NCI-H2196 (cell line): ENCODE results near the gene ENDOV.

Experiments
- DNase-seq: peaks from one replicate; lab custom pipeline; 2025; ENCODE audit not compliant: unreplicated experiment; lab: John Stamatoyannopoulos, UW

ENDOV gene

DNA sequence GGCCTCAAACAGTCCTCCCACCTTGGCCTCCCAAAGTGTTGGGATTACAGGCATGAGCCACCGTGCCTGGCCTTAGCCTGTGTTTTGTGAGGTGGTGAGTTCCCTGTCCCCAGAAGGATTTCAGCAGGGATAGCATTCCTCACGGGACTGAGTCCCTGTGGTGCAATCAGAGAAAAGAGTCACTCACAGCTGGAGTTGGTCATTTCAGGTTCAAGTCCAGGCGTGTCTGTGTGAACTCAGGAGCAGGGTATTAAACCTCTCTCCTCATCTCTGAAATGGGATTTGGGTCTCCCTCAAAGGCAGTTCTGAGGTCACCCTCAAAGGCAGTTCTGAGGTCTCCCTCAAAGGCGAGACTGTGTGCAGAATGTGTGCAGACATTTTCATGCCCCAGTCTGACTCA is 32.8 kb downstream of the ENDOV start:
- no peak for DNase-seq

DNA sequence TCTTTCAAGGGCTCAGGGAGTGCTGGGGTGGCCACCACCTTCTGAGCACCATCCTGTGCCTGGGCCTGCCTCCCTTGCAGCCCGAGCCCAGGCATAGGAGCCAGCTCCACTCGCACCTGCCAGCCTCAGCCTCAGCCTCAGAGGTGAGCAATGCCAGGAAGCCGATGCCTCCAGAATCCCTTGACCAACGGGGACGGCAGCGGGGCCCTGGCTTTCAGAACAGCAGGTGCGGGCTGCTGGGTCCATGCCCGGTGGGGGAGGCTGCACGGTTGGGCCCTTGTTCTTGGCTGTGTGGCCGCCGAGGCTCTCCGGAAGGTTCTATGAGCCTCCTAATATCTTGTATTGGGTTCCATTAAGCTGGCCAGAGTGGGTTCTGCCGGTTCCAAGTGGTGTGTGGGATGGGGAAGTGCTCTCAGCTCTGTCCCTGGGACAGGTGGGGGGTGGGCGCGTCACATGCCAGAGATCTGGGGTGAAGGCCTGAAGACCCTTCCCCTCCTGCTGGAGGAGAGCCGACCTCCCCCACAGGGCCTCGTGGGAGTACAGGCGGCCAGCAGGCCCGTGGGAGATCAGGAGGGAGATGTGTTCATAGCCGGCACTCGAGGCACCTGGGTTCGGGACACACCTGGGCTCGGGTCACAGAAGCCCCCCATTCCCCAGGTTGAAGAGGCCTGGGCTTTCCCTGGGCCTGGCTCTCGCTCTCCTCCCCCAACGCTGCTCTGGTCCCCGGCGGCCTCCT is 34.4 kb downstream of the ENDOV start:
- DNase-seq, result no peak

DNA sequence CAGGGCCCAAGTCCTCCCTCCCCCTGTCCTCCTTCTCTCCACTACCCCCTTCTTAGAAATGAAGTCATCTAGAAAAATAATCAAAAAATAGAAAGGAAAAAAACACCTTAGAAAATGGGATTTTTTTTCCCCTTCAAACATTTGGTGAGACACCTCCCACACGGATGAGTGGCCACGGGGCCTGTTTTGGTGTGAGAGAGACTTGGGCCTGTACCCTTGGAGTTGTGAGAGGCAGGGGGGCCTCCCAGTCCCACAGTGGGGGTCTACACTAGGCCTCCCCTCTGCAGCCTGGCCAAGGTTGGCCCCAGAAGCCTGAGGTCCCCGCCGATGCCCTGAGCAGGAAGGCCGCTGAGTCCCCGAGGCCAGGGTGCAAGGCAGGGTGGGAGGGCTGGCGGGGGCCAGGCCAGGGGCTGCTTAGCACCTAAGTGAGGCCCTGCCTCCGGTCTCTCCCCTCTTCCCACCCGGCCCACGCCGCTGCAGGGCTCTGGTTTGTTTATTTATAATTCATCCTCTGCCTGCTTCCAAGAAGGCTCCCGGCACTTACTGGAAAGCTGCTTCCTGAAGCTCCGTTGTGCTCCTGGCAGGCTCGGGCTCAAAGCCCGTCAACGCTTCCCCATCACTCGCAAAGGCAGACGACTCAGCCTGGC is 35.1 kb downstream of the ENDOV start:
- no peak for DNase-seq

DNA sequence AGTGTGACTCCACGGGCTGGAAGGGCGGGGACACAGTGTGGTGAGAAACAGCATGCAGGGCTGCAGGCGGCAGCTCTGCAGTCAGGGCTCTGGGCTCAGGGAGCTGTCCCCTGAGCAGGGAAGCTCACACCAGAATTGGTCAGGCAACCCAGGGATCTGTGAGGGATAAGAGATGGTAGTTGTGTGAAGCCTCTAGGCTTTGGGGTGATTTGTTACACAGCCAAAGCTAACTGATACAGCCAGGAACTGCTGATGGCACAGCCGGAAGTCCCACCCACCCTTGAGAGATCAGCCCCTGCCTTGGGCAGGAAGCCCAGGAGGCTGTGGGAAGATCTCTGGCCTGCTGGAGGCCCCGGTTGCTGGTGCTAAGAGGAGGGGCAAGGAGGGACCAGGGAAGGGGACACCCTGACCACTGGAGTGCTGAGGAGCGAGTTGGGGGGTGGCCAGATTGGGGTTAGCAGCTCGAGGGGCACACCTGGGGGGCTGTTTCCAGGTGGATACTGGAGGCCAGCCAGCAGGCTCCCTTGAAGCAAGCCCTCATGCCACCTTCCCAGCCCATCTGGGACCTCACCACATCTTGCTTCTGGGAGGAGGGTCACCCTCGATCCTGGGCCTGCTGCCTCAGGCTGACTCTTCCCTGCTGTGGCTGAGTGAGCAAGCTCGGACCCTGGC is 36.3 kb downstream of the ENDOV start:
- DNase-seq, result no peak

DNA sequence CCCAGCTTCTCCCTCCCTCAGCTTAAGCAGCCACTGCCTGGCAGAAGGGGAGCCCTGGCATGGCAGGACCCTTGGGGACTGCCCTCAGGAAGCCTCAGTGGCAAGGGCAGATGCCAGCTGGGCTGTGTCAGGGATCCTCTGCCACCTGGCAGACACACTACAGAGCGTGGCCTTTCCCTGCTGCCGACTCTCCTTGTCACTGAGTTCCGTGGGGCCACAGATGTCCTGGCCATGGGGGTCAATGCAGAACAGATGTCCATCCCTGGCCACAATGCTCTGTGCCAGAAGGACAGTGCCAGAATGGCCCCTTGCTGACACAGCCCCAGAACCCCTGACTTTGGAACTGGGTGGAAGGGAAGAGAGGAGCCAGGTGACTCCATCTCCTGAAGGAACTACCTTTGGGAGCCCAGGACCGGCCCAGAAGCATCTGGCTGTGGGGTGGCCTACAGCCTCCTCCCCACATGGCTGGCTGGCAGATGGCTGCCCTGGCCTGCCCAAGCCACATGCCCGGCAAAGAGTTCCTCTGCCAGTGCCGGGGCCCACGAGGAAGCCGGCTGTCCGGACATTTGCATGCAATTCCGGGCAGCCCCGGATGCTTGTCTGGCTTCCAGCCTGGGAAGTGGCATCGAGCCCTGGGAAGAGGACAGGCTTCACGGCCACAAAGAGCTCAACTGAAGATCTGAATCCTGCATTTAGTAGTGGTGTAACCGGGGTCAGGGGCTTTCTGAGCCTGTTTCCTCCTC is 37.4 kb downstream of the ENDOV start:
- no peak for DNase-seq

DNA sequence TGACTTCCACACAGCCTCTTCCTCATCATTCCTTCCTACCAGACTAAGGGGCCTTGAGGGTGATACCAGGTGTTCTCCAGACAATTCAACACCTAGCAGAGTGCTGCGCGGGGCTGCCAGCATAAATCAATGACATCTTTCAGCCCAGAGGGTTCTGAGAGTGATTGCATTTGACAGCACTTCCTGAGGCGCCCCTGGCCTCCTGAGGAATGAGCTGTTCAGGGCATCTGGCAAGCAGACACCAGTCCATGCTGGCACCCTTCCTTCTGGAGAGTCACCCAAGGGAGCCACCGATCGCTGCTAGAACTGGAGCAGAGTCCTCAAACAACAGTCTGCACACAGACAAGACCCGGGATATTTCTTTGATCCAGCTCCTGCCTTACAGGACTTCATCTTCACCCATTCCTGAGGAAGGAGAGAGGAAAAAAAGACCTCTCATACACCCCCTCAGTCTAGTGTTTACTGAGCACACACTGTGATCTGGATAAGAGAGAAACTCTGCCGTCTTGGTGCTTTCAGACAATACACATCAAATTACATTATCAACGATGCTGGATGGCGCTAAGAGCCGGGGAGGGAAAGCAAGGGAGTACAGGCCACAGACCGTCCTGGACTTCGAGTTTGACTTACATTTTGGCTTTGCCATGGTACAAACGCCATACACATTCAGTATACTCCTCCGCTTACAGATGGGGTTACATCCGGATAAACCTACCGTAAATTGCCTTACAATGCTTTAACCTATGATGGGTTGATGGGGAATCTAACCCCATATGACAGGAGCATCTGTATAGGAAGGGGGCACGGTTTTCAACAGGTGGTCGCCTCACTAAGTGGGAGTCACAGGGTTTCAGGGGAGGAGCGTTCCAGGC is 38.4 kb downstream of the ENDOV start:
- no peak for DNase-seq

DNA sequence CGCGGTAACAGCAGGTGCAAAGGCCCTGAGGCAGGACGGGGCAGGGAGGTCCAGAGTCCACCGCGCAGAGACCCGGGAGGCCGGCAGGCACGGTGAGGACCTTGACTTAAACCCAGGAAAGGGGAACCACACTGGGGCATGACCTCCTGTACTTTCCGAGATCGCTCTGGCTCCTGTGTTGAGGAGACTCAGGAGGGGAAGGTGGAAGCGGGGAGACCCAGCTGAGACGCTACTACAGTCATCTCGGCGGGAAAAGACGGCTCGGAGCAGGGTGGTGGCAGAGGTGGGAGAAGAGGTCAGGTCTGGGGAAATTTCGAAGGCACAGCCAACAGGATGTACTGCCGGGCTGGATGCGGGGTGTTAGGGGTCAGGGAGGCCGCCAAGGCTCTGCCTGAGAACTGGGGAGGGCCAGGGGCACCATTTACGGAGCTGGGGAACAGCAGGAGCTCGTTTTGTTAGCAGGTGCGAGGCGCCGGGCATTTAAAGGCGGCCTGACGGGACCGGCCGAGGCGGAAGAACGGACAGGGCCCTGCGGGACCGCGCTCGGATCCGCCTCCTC is 39.1 kb downstream of the ENDOV start:
- DNase-seq, result no peak

DNA sequence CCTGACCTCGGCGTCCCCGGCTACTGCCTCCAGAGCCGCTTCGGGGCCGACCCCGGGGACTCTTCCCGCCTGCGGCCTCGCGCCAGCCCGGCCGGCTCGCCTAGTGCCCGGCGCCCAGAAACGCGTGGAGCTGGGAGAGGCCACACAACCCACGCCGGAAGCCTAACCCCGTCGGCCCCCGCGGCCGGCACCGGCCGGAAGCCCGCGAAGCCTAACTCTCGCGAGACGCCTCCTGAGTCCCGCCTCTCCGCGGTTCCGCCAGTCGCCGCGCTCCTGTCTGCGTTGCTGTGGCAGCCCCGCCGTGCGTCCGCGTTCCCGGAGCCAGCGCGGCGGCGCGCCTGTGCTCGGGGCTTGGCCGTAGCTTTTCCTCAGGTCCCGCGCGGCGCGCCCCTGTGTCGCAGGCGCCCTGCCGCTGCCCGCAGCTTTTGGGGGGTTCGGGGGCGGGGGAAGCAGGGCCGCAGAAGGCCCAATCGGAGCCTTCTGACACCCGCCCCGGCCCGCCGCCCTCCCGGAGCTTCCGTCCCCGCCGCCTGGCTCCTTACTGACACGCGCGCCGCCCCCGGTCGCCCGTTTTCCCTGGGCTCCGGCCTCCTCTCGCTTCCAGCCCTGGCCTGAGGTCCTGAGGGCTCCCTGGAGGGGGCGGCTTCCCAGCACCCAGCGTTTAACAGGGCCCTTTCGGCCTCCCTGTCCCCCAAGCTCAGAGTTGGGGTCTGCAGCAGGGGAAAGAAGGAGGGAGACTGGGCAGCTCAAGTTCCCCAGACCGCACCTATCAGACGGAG is 39.8 kb downstream of the ENDOV start:
- DNase-seq, result peak; percentile 100

DNA sequence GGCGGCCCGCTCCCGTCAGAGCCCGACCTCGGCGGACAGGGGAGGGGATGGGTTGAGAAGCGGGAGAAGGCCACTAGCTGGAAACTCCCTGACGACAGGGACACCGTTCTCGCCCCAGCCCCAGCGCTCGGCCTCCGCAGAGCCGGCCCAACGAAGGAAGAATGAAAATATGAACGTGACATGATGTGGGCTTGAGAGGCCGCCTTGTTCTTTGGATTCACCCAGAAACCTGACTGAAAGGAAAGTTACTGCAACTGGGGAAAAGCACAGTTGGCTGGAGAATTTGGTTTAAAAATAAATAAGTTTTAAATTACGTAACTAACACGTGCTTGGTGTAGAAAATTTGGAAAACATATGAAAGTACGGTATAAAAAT is 40.4 kb downstream of the ENDOV start:
- peak; percentile 67 for DNase-seq

DNA sequence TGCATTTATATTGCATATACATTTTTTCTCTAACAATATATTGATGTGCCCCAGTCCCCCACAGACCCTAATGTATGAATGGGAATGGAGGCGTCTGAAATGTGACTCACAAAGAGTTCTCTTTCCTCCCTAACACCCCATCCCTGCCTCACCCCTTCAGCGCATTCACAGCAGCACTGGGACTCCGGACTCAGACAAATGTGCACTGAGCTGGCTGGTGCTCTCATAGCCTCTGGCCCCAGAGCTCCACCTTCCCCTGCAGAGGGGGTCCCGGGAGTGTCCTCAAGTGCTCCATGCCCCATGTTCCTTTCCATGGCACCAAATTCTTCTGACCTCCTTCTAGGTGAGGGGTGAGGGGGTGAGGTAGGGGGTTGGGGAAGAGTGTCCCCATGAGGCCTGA is 40.8 kb downstream of the ENDOV start:
- DNase-seq, result no peak

DNA sequence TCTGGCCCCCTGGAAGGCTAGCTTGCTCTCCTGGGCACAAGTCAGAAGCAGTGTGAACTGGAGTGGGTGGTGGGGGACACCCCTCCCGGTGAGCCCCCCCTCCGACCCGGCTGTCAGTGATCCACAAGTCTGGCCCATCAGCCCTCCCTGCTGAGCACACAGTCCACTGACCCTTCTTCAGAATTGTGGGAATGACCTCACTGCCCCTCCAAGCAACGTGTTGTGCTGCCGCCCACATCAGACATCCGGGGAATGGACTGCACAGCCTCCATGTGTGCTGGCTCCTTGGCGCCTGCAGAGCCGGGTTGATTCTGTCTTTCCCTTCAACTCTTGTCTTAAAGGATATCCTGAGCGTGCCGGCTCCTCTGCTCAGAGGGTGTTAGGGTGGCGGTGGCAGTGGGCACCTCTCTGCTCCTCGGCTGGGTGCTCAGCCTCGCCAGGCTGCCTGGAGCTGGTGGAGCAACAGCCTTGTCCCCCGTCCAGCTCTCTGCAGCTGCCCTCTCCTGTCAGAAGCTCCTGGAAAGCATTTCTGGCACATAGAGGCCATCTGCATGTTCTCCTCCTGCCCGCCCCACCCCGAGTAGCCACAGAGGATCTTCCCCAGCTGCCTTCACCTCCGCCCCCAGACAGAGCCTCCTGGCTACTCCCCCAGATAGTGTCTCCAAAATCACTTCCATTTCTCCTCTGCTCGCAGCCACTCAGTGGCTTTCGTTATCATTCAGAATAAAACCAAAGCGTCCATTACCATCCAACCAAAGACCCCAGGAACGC is 41.7 kb downstream of the ENDOV start:
- DNase-seq, result no peak

DNA sequence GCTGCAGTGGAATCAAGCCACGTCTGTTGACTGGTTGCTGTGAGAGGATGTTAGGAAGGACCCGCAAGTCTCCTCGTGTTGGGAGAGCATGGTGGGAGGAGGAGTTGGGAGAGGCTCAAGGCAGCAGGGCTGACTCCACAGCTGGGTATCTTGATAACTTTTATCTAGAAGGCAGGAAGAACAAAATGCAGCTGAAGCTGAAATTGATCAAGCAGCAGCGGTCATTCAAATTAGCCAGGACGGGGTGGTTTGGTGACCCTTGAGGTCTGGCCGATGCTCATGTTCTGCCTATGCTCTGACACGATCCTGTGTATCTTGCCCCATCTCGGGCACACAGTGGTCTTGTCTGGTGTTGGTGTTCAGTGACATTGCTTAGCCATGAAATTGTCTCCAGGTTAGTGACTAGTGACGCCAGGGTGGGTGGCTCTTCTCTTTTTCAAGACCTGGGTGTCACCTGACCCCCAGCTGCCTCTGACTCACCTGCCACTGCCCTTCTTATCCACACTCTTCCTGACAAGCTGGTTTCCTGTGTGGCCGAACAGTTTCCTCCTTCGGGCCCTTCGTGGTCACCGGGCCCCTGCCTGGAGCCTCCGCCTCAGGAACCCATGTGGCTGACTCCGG is 42.4 kb downstream of the ENDOV start:
- DNase-seq, result no peak

DNA sequence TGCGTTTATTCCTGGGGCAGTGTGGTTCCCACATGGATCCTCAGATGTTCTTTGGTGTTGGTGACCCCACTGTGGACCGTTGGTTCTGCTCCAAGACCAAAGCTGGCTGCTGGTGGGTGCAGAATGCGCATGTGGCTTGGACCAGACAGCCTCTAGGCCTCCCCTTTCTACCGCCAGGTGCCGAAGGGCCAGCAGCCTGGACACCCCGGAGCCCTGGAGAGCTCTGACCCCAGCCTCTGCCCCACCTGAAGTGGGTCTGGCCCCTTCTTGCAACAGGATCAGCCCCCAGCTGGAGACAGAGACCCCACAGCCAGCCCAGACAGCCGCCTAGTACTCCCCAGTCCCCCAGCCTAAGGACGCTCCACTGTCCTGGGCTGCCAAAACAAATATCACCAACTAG is 43.0 kb downstream of the ENDOV start:
- no peak for DNase-seq

DNA sequence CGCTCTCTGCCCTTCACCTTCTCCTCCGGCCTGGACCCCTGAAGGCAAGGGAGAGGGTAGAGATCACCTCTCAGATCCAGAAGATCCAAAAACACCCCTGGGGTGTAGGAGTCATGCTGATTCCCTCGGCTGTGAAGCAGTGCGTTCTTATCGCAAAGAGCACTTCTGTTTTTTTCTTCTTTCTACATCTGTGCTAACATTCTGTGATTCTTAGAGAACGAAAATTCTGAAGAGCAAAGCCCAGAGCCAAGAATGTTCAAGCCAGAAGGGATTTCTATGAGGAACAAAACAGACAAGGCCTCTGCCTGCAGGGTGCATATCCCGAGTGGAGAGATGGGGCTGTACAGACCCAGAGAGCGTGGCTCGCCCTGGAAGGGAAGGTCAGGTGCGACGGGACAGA is 44.3 kb downstream of the ENDOV start:
- no peak for DNase-seq

DNA sequence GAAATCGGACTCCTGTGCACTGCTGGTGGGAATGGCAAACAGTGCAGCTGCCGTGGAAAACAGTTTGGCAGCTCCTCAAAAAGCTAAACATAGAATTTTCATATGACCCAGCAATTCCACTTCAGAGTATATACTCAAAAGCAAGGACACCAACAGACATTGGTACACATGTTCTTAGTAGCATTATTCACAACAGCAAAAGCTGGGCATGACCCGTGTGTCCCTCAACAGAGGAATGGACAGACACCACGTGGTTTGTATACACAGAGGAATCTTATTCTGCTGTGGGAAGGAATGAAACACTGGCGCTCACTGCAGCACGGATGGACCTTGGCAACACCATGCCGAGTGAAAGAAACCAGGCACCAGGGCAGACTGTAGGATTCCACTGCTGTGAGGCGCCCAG is 45.5 kb downstream of the ENDOV start:
- no peak for DNase-seq

DNA sequence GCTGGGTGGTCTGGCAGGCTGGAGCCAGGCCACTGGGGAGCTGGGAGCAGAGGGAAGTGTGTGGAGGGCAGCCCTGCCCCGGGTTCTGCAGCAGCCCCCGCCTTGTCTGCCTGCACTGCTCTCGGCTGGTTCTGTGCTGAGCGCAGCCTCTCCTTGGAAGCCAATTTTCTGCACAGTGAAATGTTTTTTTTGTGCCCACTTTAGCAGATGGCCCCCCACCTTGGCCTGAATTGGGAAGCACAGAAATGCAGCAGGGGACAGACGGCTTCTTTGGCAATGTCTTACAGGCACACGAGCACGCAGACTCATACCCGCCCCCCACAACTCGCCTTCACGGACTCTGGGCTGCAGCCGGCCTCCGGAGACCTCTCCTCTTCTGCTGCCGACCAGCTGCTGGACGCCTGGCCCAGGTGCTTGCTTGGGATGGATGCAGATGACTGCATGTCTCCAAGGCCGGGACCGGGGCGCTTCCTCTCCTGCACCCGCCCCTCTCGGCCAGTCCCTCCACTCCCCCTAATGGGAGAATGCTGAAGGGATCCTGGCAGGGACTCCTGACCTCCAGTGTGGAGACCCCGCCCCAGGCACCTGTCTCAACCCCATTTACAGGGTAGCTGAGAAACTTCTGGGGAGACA is 46.7 kb downstream of the ENDOV start:
- DNase-seq, result no peak

DNA sequence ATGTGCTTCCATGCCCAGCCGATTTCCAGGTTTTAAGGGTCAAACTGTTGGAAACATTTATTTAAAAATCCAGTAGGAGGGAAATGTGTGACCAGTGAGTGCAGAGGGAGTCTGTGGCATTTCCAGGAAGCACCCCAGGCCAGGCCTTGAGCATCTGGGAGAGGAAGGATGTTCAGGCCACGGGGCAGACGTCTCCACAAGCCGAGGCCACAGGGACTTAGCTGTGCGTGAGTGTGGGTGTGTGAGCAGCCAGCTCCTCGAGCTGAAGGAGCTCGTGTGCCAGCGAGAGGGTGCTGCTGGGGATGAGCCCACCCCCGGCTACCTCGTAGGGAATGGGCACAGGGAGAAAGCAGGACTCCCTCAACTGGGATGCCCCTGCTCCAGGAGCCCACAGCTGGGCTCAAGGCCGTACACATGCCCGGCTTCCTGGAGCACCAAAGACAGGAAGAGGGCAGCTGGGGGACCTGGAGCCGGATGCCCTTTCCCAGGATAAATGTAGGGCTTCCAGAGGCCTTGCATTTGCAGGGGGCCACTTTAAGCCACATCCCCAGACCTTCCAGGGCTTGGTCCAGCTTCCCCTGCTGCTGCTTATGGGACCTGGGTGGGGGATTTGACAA is 48.9 kb downstream of the ENDOV start:
- no peak for DNase-seq

DNA sequence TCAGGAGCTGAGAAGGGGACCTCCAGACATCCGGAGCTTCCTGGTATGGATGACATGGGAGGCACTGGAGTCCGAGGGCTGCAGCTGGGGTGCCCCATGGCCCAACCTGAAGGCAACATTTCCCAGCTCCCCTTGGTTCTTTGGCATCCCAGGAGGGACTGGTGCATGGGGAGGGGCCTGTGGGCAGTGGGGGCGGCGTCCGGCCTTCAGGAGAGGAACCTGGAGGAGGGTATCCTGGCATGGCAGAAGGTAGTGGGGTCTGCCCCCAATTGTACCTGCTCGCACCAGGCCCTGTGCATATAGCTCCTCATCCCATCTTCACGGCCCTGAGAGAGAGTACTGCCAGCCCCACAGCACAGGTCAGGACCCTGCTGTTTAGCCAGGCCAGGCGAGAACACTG is 49.5 kb downstream of the ENDOV start:
- no peak for DNase-seq
